ENCODE data around the gene KRT71.

DNA sequence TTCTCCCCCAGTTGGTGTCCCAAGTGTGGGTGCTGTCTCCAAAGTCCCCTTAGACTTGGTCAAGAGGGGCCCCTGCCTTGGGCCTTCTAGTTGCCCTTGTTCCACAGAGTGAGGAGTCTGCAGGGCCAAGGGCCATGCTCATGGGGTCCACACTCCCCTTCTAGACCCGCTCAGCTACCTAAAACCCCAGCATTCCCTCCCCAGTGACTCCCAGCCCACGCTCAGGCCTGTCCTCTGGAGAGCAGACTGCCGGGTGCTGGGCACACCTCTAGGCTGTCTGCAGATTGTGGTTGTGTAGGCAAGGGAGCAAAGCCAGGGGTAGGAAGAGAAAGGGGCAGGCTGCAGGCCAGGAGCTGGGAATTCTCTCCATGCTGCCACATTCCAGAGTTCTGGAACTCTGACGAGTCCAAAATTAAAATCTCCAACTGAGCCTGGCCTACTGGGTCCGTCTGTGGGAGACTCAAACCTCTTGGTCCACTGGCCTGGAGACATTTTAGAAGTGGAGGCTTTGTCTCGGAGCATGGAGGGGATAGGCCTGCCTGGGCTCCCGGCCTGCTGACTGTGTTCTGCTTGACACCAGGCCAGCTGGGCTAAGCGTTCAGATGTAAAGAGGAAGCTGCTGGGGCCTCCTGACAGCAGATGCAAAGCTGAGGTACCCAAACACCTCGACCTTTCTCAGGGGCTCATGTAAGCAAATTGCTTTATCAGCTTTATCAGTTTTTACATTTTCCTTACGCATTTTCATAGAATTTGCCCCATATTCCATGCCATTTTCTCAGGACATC is 19.1 kb downstream of the KRT71 start:
- TF ChIP-seq, protein P1, sequence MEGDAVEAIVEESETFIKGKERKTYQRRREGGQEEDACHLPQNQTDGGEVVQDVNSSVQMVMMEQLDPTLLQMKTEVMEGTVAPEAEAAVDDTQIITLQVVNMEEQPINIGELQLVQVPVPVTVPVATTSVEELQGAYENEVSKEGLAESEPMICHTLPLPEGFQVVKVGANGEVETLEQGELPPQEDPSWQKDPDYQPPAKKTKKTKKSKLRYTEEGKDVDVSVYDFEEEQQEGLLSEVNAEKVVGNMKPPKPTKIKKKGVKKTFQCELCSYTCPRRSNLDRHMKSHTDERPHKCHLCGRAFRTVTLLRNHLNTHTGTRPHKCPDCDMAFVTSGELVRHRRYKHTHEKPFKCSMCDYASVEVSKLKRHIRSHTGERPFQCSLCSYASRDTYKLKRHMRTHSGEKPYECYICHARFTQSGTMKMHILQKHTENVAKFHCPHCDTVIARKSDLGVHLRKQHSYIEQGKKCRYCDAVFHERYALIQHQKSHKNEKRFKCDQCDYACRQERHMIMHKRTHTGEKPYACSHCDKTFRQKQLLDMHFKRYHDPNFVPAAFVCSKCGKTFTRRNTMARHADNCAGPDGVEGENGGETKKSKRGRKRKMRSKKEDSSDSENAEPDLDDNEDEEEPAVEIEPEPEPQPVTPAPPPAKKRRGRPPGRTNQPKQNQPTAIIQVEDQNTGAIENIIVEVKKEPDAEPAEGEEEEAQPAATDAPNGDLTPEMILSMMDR (conservative IDR thresholded peaks at IDR 0.05; ENCODE audit: low read length) = no peak
- TF ChIP-seq EZH2phosphoT487 (IDR thresholded peaks at IDR 0.05; ENCODE audit: borderline replicate concordance, low read depth, low read length) = no peak
